Uterus (tissue), 4 donors: ENCODE results near the gene SPIRE1. TPM values are rescaled to one million over a fixed set of nuclear protein-coding genes. Genes with fewer than 3 reads are reported as not detected.

Source experiments
- DNase-seq, 2 donors: peaks; one replicate each; pipeline ENCODE4 v3.0.0-alpha.2; 2019 to 2020
- H3K27ac ChIP-seq, 2 donors: fragments of 200-600 bp; sonication (generic); 1 replicate in 1 of 2; 2 replicates in 1 of 2; pipeline ENCODE4 v1.5.1; 2016 to 2018
- H3K27me3 ChIP-seq, 2 donors: fragments of 200-600 bp; sonication (generic); one replicate each; pipeline ENCODE4 v1.5.1; 2018 to 2019; ENCODE audit warnings: control low read depth in 1 of 2
- H3K36me3 ChIP-seq, 2 donors: fragments of 200-600 bp; sonication (generic); one replicate each; pipeline ENCODE4 v1.5.1; 2019; ENCODE audit warnings: control low read depth in 1 of 2
- H3K4me1 ChIP-seq, 2 donors: fragments of 200-600 bp; sonication (generic); one replicate each; pipeline ENCODE4 v1.5.1; 2018 to 2019; ENCODE audit warnings: control low read depth in 1 of 2
- H3K4me3 ChIP-seq, 2 donors: fragments of 200-600 bp; sonication (generic); 1 replicate in 1 of 2; 2 replicates in 1 of 2; pipeline ENCODE4 v1.5.1; 2018 to 2019; ENCODE audit warnings: mild to moderate bottlenecking in 1 of 2
- H3K9me3 ChIP-seq, 2 donors: fragments of 200-600 bp; sonication (generic); one replicate each; pipeline ENCODE4 v1.5.1; 2019; ENCODE audit warnings: control low read depth in 1 of 2
- CTCF ChIP-seq, 4 experiments: fragments of 200-600 bp in 2 of 4; fragments of 450-650 bp in 2 of 4; sonication (generic) in 2 of 4; IDR thresholded peaks; one replicate each; pipeline ENCODE4 v1.5.1; 2016 to 2019; ENCODE audit warnings: antibody characterized with exemption in 4 of 4, mild to moderate bottlenecking in 2 of 4, moderate library complexity in 1 of 4
- POLR2A ChIP-seq, 2 donors: fragments of 450-650 bp; IDR thresholded peaks; one replicate each; pipeline ENCODE4 v1.6.1; 2016; ENCODE audit warnings: antibody characterized with exemption in 2 of 2, mild to moderate bottlenecking in 1 of 2, moderate library complexity in 1 of 2
- intact Hi-C: fragments of 100-400 bp; cut with DNase I; formaldehyde crosslinking; loops from one replicate; pipeline ENCODE4 v1.15.1; 2023; ENCODE audit warnings: low total_unique reads
- total RNA-seq, 4 donors: library from RNA; depleted of rRNA in 3 of 4; stranded (reverse); fragments of >200 nt in 3 of 4; gene quantifications; one replicate each; pipeline versions ENCODE4 v1.1.0 to v1.2.4, GENCODE V29; 2014 to 2023
- donor health status: DM: yes; HTN: yes; CAD: no.

Gene SPIRE1
- total RNA-seq, 4 donors from 2014 or later: 12.9 to 78.1 (median 27.5) TPM

GRCh38 chr18:12429556-12429955 lies 228.4 kb downstream of the SPIRE1 start:
- no peaks in the 10 kb centered on the region for H3K4me1 ChIP-seq
- intact Hi-C loops: no loop called here
- no peaks in the 10 kb centered on the region for H3K36me3 ChIP-seq
- H3K27ac ChIP-seq: no peak overlapping the region
- no peak overlapping the region for H3K4me3 ChIP-seq
- H3K27me3 ChIP-seq: no peaks in the 10 kb centered on the region
- no peak for DNase-seq
- no peaks in the 10 kb centered on the region for H3K9me3 ChIP-seq
- TF ChIP-seq CTCF (IDR thresholded peaks at IDR 0.05): no peak
- no peak for TF ChIP-seq POLR2A (IDR thresholded peaks at IDR 0.05)

- H3K9me3 ChIP-seq: no peaks in the 10 kb centered on the region
- H3K4me1 ChIP-seq: no peaks in the 10 kb centered on the region
- H3K36me3 ChIP-seq: no peaks in the 10 kb centered on the region
- no peak overlapping the region for H3K27ac ChIP-seq
- no peaks in the 10 kb centered on the region for H3K27me3 ChIP-seq
- intact Hi-C loops: no loop called here
- TF ChIP-seq POLR2A (IDR thresholded peaks at IDR 0.05) (no peak), CTCF (IDR thresholded peaks at IDR 0.05) (no peak)
- no peak overlapping the region for H3K4me3 ChIP-seq
- DNase-seq: no peak
These were observed 229.0 kb downstream of the SPIRE1 start for GRCh38 chr18:12428923-12429322.

- Histone ChIP-seq H3K4me3 (no peak overlapping the region), H3K27ac (no peak overlapping the region), H3K4me1 (no peaks in the 10 kb centered on the region), H3K27me3 (no peaks in the 10 kb centered on the region), H3K36me3 (no peaks in the 10 kb centered on the region), H3K9me3 (no peaks in the 10 kb centered on the region)
- no peak for DNase-seq
- intact Hi-C loops: no loop called here
- no peak for TF ChIP-seq POLR2A (IDR thresholded peaks at IDR 0.05)
- no peak for TF ChIP-seq CTCF (IDR thresholded peaks at IDR 0.05)
These were observed 231.0 kb downstream of the SPIRE1 start for GRCh38 chr18:12426924-12427323.

- intact Hi-C loops: no loop called here
- Histone ChIP-seq H3K27ac (no peak overlapping the region), H3K4me3 (no peak overlapping the region), H3K27me3 (no peaks in the 10 kb centered on the region), H3K4me1 (peaks cover 0 to 4% of the 10 kb centered on the region in 2 donors), H3K9me3 (no peaks in the 10 kb centered on the region), H3K36me3 (no peaks in the 10 kb centered on the region)
- DNase-seq: no peak
- TF ChIP-seq POLR2A (IDR thresholded peaks at IDR 0.05) (no peak), CTCF (IDR thresholded peaks at IDR 0.05) (no peak)
These were observed 233.7 kb downstream of the SPIRE1 start for GRCh38 chr18:12424252-12424651.

GRCh38 chr18:12423820-12424219 lies 234.1 kb downstream of the SPIRE1 start:
- no peak for DNase-seq
- H3K36me3 ChIP-seq: no peaks in the 10 kb centered on the region
- no peaks in the 10 kb centered on the region for H3K27me3 ChIP-seq
- H3K9me3 ChIP-seq: no peaks in the 10 kb centered on the region
- peaks cover 0 to 4% of the 10 kb centered on the region in 2 donors for H3K4me1 ChIP-seq
- H3K27ac ChIP-seq: no peak overlapping the region
- H3K4me3 ChIP-seq: no peak overlapping the region
- intact Hi-C loops: no loop called here
- TF ChIP-seq CTCF (IDR thresholded peaks at IDR 0.05): no peak
- TF ChIP-seq POLR2A (IDR thresholded peaks at IDR 0.05): no peak
